GM19328 (cell line): ENCODE data around the gene PARP8.

Experiments
- ATAC-seq: cut with Tn5 transposase; IDR thresholded peaks from one replicate; pipeline ENCODE4 v1.9.1; 2021; ENCODE audit warnings: mild to moderate bottlenecking, moderate library complexity; ENCODE audit not compliant: unreplicated experiment

PARP8 gene

GRCh38 chr5:50887889-50888633 is 221.6 kb downstream of the PARP8 start:
- no peak for ATAC-seq

DNA sequence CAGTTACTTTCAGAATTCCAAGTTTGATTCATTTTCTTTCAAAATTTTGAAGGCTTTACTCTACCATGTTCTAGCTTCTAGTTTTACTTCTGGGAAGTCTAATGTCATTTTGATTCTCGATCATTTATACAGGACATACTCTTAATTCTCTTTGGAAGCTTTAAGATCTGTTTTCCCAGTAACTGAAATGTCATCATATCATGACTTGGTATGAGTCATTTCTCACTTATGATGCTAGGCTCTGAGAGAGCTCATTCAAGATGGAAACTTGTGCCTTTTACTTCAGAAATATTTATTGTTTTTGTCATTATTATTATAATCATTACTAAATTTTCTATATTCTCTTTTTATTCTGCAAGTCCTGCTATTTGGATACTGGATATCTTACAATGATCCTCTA is 222.3 kb downstream of the PARP8 start:
- no peak for ATAC-seq

DNA sequence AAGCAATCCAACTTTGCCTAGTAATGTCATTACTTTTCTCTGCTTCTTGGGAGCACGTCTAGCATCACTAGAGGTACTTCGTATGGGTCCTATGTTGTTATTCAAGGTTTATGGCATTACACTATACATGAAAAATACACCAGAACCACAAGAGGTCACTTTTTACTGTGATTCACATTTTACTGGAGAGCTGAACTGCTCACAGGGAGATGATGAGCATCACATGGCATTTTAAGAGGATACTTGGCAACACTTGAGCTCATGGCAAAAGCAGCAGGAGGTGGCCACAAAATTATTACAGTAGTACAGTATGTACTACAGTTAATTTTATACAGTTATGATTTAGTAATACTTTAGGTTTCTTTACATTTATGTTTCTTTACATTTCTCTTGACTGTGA is 223.4 kb downstream of the PARP8 start:
- ATAC-seq: no peak
